SK-N-SH (cell line): ENCODE data around the gene FAM78B.

Experiments
- EP300 ChIP-seq, 2 experiments: IDR thresholded peaks; 2 replicates each; pipeline versions ENCODE4 v1.4.0 to v1.6.1; 2012; ENCODE audit warnings: borderline replicate concordance in 1 of 2, low read depth in 1 of 2, low read length in 1 of 2
- TAF1 ChIP-seq: IDR thresholded peaks from 2 replicates; pipeline ENCODE4 v1.6.1; 2012; ENCODE audit warnings: low read depth, mild to moderate bottlenecking, low read length, moderate library complexity, borderline replicate concordance
- TEAD4 ChIP-seq: IDR thresholded peaks from 2 replicates; pipeline ENCODE4 v1.4.0; 2012; ENCODE audit warnings: mild to moderate bottlenecking, borderline replicate concordance; ENCODE audit not compliant: insufficient read depth
- TF ChIP-seq, protein P1 (sequence below): fragments of 200-600 bp; sonication (generic); IDR thresholded peaks from 2 replicates; pipeline ENCODE4 v1.6.1; 2017; ENCODE audit warnings: antibody characterized with exemption, mild to moderate bottlenecking, moderate library complexity
- TF ChIP-seq, protein P2 (sequence below): IDR thresholded peaks from 2 replicates; pipeline ENCODE4 v1.4.0; 2012; ENCODE audit warnings: low read depth, borderline replicate concordance

DNA sequence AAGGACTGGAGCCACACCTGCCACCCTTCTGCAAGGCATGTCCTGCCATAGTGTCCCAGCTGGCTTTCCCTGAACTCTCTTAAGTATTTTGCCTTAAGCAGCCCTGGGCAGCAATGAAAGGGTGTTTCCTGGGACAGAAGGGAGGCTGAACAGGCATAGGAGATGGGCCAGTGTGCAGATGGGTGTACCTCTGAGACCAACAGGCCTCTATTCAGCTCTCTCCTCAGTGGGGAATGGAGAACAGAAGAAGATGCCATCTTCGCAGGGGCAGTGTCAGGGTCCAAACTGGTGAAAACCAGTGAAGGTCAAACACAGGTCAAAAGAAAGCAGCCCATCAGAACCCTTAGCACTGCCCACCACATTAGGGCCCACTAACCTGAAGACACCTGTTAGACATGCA lies 53.2 kb downstream of the FAM78B start:
- TF ChIP-seq, protein P1, sequence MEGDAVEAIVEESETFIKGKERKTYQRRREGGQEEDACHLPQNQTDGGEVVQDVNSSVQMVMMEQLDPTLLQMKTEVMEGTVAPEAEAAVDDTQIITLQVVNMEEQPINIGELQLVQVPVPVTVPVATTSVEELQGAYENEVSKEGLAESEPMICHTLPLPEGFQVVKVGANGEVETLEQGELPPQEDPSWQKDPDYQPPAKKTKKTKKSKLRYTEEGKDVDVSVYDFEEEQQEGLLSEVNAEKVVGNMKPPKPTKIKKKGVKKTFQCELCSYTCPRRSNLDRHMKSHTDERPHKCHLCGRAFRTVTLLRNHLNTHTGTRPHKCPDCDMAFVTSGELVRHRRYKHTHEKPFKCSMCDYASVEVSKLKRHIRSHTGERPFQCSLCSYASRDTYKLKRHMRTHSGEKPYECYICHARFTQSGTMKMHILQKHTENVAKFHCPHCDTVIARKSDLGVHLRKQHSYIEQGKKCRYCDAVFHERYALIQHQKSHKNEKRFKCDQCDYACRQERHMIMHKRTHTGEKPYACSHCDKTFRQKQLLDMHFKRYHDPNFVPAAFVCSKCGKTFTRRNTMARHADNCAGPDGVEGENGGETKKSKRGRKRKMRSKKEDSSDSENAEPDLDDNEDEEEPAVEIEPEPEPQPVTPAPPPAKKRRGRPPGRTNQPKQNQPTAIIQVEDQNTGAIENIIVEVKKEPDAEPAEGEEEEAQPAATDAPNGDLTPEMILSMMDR = no peak
- TF ChIP-seq TEAD4 (no peak), EP300 (IDR thresholded peaks at IDR 0.05; ENCODE audit: borderline replicate concordance in 1 of 2, low read depth in 1 of 2, low read length in 1 of 2) (no peak), TAF1 (no peak)
- TF ChIP-seq, protein P2, sequence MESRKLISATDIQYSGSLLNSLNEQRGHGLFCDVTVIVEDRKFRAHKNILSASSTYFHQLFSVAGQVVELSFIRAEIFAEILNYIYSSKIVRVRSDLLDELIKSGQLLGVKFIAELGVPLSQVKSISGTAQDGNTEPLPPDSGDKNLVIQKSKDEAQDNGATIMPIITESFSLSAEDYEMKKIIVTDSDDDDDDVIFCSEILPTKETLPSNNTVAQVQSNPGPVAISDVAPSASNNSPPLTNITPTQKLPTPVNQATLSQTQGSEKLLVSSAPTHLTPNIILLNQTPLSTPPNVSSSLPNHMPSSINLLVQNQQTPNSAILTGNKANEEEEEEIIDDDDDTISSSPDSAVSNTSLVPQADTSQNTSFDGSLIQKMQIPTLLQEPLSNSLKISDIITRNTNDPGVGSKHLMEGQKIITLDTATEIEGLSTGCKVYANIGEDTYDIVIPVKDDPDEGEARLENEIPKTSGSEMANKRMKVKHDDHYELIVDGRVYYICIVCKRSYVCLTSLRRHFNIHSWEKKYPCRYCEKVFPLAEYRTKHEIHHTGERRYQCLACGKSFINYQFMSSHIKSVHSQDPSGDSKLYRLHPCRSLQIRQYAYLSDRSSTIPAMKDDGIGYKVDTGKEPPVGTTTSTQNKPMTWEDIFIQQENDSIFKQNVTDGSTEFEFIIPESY = no peak
